Measurements from ENCODE around the gene CACNG7. TPM values are rescaled to one million over a fixed set of nuclear protein-coding genes. Genes with fewer than 3 reads are reported as not detected.

The CACNG7 gene
- total RNA-seq, 2 donors from 2014 or later: 0.16 TPM; not detected in 1

DNA sequence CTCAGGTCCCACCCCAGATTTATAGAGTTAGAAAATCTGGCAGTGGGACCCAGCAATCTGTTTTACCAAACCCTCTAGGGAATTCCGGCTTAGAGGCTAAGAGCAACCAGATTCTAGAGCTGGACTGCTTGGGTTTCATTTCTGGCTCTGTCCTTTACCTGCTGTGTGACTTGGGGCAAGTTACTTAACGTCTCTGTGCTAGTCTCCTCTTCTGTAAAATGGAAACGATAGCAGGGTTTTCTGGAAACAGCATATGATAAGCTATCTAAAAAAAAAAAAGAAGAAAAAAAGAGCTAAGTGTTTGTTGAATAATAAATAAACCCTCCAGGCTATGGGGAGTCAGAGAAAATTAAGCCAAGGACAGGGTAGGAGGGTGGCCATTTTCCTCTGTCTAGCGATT lies 11.6 kb upstream of the CACNG7 start:
- H3K9ac ChIP-seq (ENCODE audit: low read depth in 2 of 2, low read length in 2 of 2): no peak overlapping the region
- H3K9me3 ChIP-seq: no peaks in the 10 kb centered on the region
- no peaks in the 10 kb centered on the region for H3K4me1 ChIP-seq
- H3K36me3 ChIP-seq: no peaks in the 10 kb centered on the region
- TF ChIP-seq, protein P1, sequence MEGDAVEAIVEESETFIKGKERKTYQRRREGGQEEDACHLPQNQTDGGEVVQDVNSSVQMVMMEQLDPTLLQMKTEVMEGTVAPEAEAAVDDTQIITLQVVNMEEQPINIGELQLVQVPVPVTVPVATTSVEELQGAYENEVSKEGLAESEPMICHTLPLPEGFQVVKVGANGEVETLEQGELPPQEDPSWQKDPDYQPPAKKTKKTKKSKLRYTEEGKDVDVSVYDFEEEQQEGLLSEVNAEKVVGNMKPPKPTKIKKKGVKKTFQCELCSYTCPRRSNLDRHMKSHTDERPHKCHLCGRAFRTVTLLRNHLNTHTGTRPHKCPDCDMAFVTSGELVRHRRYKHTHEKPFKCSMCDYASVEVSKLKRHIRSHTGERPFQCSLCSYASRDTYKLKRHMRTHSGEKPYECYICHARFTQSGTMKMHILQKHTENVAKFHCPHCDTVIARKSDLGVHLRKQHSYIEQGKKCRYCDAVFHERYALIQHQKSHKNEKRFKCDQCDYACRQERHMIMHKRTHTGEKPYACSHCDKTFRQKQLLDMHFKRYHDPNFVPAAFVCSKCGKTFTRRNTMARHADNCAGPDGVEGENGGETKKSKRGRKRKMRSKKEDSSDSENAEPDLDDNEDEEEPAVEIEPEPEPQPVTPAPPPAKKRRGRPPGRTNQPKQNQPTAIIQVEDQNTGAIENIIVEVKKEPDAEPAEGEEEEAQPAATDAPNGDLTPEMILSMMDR (IDR thresholded peaks at IDR 0.05): no peak
- no peak overlapping the region for H3K27ac ChIP-seq
- no peak for DNase-seq
- intact Hi-C loops (cut with DNase I): no loop called here
- H3K27me3 ChIP-seq: no peaks in the 10 kb centered on the region
- no peak overlapping the region for H3K4me3 ChIP-seq

DNA sequence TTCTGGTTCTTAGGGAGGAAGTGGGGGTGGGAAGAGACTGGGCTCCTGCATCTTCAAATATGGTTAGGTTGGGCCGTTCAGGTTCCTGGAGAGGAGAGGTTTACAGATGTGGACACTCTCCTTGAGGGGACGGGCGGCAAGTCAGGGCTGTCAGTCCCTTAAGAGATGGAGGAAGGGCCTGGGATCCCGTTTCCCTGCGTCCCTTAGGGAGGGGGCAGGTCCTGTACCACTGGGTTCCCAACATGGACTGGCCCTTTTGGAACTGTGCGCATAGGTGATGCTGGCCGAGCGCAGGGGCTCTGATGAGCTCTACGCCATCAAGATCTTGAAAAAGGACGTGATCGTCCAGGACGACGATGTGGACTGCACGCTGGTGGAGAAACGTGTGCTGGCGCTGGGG lies 10.9 kb upstream of the CACNG7 start:
- no peak overlapping the region for H3K4me3 ChIP-seq
- H3K4me1 ChIP-seq: no peaks in the 10 kb centered on the region
- H3K9ac ChIP-seq (ENCODE audit: low read depth in 2 of 2, low read length in 2 of 2): no peak overlapping the region
- DNase-seq: no peak
- H3K9me3 ChIP-seq: no peaks in the 10 kb centered on the region
- no peaks in the 10 kb centered on the region for H3K36me3 ChIP-seq
- TF ChIP-seq, protein P1 (IDR thresholded peaks at IDR 0.05): no peak
- intact Hi-C loops (cut with DNase I): no loop called here
- no peak overlapping the region for H3K27ac ChIP-seq
- H3K27me3 ChIP-seq: no peaks in the 10 kb centered on the region

DNA sequence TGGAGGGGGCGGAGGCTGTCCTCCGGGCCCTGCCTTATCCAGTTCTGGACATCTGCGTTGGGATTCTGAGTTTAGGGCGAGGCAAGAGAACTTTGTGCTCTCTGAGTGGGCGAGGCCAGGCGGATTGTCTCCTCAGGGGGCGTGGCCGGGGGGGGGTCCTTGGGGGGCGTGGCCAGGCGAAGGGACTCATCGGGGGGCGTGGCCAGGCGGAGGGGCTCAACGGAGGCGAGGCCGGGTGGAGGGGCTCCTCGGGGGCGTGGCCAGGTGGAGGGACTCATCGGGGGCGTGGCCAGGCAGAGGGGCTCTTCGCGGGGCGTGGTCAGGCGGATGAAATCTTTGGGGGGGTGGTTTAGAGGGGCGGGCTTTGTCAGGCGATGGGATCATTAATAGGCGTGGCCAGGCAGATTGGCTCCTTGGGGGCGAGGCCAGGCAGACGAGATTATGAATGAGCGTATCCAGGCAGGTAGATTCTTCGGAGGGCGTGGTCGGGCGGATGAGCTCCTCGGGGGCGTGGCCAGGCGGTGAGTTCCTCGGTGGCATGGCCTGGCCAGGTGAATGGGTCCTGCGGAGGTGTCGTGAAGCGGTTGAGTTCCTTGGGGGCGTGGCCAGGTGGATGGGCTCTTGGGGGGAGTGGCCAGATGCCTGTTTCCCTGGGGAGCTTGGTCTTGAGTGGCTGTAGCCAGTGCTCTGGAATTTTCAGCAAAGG lies 10.3 kb upstream of the CACNG7 start:
- H3K9me3 ChIP-seq: no peaks in the 10 kb centered on the region
- no peak overlapping the region for H3K4me3 ChIP-seq
- no peak overlapping the region for H3K9ac ChIP-seq (ENCODE audit: low read depth in 2 of 2, low read length in 2 of 2)
- TF ChIP-seq, protein P1 (IDR thresholded peaks at IDR 0.05): no peak
- no peaks in the 10 kb centered on the region for H3K27me3 ChIP-seq
- H3K27ac ChIP-seq: no peak overlapping the region
- H3K4me1 ChIP-seq: no peaks in the 10 kb centered on the region
- no peak for DNase-seq
- intact Hi-C loops (cut with DNase I): no loop called here
- H3K36me3 ChIP-seq: no peaks in the 10 kb centered on the region

DNA sequence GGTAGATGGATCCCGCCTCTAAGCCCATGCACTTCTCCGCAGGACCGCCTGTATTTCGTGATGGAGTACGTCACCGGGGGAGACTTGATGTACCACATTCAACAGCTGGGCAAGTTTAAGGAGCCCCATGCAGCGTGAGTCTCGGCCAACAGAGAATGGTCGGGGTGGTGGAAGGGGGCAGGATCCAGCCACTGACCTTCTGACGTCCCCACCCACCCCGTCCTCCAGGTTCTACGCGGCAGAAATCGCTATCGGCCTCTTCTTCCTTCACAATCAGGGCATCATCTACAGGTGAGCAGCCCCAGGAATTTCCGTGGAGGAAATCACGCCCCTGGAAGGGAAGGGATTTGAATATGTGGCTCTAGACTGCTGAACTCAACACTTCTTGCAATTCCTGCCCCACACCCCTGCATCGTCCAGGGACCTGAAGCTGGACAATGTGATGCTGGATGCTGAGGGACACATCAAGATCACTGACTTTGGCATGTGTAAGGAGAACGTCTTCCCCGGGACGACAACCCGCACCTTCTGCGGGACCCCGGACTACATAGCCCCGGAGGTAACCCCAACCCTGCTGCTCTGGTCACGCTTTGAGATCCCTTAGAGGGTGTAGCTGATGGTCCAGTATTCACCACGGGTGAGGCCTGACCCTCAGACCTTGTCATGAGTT lies 8.8 kb upstream of the CACNG7 start:
- no peaks in the 10 kb centered on the region for H3K27me3 ChIP-seq
- H3K36me3 ChIP-seq: no peaks in the 10 kb centered on the region
- no peak overlapping the region for H3K4me3 ChIP-seq
- no peak overlapping the region for H3K27ac ChIP-seq
- H3K9me3 ChIP-seq: no peaks in the 10 kb centered on the region
- intact Hi-C loops (cut with DNase I): loop anchor here (10.0 kb wide), 1 partner anchor 56 kb away; no protein-coding TSS in a partner anchor
- TF ChIP-seq, protein P1 (IDR thresholded peaks at IDR 0.05): no peak
- H3K9ac ChIP-seq (ENCODE audit: low read depth in 2 of 2, low read length in 2 of 2): no peak overlapping the region
- DNase-seq: no peak
- no peaks in the 10 kb centered on the region for H3K4me1 ChIP-seq

DNA sequence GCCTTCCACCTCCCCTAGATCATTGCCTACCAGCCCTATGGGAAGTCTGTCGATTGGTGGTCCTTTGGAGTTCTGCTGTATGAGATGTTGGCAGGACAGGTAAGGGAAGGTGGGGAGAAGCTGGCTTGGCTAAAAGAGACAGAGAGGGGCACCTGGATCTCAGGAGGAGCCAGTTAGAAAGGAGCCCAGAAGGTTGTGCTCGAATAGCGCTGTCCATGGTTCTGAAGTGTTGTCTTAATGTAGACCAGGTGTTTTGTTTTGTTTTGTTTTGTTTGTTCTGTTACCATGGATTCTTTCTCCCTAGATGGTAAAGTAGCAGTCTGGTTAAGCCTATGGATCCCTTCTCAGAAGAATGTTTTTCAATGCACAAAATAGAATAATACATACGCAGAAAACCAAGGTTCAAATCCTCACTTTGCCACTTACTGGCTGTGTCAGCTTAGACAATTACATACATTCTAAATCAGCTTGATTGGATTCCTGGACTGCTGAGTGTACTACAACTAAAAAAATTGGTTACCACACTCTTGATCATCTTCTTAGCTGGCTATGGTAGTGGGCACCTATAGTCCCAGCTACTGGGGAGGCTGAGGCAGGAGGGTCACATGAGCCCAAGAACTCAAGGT lies 5.9 kb upstream of the CACNG7 start:
- Histone ChIP-seq H3K4me1 (no peaks in the 10 kb centered on the region), H3K27ac (no peak overlapping the region), H3K4me3 (no peak overlapping the region), H3K9me3 (no peaks in the 10 kb centered on the region), H3K27me3 (peaks cover 18% of the 10 kb centered on the region), H3K36me3 (no peaks in the 10 kb centered on the region), H3K9ac (ENCODE audit: low read depth in 2 of 2, low read length in 2 of 2) (no peak overlapping the region)
- intact Hi-C loops (cut with DNase I): loop anchor here (10.0 kb wide), 1 partner anchor 58 kb away; no protein-coding TSS in a partner anchor
- TF ChIP-seq, protein P1 (IDR thresholded peaks at IDR 0.05): no peak
- DNase-seq: peak; percentile 37
